C4-2B (cell line): ENCODE data around the gene SPARC.
"Not testable (repeated sequence)": the region's sequence is repeated elsewhere in the genome, so short reads cannot be mapped to it uniquely, and the experiment has no call there.

Experiments used
- ZFX ChIP-seq: fragments of 450-650 bp; IDR thresholded peaks from 2 replicates; pipeline ENCODE4 v1.6.1; 2017
- TF ChIP-seq, protein P1 (sequence below): fragments of 450-650 bp; conservative IDR thresholded peaks from 2 replicates; pipeline ENCODE4 v1.5.1; 2017; ENCODE audit warnings: mild to moderate bottlenecking

DNA sequence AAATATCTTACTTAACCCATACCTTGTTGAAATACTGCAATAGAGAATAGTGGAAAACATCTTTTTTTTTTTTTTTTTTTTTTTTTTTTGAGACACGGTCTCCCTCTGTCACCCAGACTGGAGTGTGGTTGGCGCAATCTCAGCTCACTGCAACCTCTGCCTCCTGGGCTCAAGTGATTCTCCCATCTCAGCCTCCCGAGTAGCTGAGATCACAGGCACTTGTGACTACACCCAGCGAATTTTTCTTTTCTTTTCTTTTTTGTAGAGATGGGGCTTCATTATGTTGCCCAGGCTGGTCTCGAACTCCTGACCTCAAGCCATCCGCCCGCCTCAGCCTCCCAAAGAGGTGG lies 6.6 kb downstream of the SPARC start:
- TF ChIP-seq, protein P1, sequence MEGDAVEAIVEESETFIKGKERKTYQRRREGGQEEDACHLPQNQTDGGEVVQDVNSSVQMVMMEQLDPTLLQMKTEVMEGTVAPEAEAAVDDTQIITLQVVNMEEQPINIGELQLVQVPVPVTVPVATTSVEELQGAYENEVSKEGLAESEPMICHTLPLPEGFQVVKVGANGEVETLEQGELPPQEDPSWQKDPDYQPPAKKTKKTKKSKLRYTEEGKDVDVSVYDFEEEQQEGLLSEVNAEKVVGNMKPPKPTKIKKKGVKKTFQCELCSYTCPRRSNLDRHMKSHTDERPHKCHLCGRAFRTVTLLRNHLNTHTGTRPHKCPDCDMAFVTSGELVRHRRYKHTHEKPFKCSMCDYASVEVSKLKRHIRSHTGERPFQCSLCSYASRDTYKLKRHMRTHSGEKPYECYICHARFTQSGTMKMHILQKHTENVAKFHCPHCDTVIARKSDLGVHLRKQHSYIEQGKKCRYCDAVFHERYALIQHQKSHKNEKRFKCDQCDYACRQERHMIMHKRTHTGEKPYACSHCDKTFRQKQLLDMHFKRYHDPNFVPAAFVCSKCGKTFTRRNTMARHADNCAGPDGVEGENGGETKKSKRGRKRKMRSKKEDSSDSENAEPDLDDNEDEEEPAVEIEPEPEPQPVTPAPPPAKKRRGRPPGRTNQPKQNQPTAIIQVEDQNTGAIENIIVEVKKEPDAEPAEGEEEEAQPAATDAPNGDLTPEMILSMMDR = not testable (repeated sequence)
- not testable (repeated sequence) for TF ChIP-seq ZFX
